HL-60 (cell line): ENCODE data around the gene NOC4L.

Source experiments
- DNase-seq, 2 experiments: peaks; one replicate each; pipeline ENCODE4 v3.0.0-alpha.2; 2010 to 2020; ENCODE audit warnings: low read depth in 1 of 2, low spot score in 1 of 2
- H3K27ac ChIP-seq: fragments of 250-450 bp; sonication (Bioruptor Pico); replicated peaks from 2 replicates; pipeline ENCODE4 v1.5.1; 2020; ENCODE audit warnings: mild to moderate bottlenecking, moderate library complexity
- H3K27me3 ChIP-seq: fragments of 250-450 bp; sonication (Bioruptor Pico); 2 replicates; pipeline ENCODE4 v1.5.1; 2021; ENCODE audit warnings: mild to moderate bottlenecking, moderate library complexity; ENCODE audit not compliant: insufficient read depth, poor library complexity, severe bottlenecking
- H3K4me3 ChIP-seq: replicated peaks from 2 replicates; pipeline ENCODE4 v1.5.1; 2011; ENCODE audit warnings: mild to moderate bottlenecking, control low read depth, low read length; ENCODE audit not compliant: insufficient read depth
- GABPA ChIP-seq: IDR thresholded peaks from 2 replicates; pipeline ENCODE4 v1.6.1; 2012; ENCODE audit warnings: low read depth
- POLR2AphosphoS5 ChIP-seq: IDR thresholded peaks from 2 replicates; pipeline ENCODE4 v1.6.1; 2012; ENCODE audit warnings: low read depth
- SPI1 ChIP-seq: IDR thresholded peaks from 2 replicates; pipeline ENCODE4 v1.6.1; 2012; ENCODE audit warnings: low read depth, mild to moderate bottlenecking, borderline replicate concordance
- TF ChIP-seq, protein P1 (sequence below): IDR thresholded peaks from 2 replicates; pipeline ENCODE4 v1.6.1; 2012; ENCODE audit warnings: low read depth; ENCODE audit not compliant: insufficient replicate concordance
- TF ChIP-seq, protein P2 (sequence below): IDR thresholded peaks from one replicate; pipeline ENCODE4 v1.5.1; 2011; ENCODE audit warnings: low read length, control low read depth, inconsistent platforms; ENCODE audit not compliant: insufficient read depth

NOC4L gene

DNA sequence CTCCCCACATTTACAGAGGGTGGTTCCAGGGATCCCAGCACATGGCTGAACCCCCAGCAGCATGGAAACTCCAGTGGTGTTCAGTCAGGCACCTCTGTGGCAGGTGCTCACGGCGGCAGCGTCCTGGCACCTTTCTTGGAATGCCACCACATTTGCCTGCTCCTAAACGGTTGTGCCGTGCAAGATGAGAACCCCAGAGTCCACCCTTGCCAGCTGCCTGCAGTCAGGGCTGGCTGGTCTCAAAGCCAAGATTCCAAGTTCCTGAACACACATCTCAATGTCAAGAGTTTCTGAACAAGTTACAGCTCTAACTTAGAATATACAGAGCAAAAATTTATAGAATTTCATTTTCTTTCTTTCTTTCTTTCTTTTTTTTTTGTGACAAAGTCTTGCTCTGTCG is 38.8 kb upstream of the NOC4L start:
- no peak overlapping the region for H3K27ac ChIP-seq
- H3K27me3 ChIP-seq: no peaks in the 10 kb centered on the region
- TF ChIP-seq, protein P1, sequence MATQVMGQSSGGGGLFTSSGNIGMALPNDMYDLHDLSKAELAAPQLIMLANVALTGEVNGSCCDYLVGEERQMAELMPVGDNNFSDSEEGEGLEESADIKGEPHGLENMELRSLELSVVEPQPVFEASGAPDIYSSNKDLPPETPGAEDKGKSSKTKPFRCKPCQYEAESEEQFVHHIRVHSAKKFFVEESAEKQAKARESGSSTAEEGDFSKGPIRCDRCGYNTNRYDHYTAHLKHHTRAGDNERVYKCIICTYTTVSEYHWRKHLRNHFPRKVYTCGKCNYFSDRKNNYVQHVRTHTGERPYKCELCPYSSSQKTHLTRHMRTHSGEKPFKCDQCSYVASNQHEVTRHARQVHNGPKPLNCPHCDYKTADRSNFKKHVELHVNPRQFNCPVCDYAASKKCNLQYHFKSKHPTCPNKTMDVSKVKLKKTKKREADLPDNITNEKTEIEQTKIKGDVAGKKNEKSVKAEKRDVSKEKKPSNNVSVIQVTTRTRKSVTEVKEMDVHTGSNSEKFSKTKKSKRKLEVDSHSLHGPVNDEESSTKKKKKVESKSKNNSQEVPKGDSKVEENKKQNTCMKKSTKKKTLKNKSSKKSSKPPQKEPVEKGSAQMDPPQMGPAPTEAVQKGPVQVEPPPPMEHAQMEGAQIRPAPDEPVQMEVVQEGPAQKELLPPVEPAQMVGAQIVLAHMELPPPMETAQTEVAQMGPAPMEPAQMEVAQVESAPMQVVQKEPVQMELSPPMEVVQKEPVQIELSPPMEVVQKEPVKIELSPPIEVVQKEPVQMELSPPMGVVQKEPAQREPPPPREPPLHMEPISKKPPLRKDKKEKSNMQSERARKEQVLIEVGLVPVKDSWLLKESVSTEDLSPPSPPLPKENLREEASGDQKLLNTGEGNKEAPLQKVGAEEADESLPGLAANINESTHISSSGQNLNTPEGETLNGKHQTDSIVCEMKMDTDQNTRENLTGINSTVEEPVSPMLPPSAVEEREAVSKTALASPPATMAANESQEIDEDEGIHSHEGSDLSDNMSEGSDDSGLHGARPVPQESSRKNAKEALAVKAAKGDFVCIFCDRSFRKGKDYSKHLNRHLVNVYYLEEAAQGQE: no peak
- no peak for TF ChIP-seq GABPA
- TF ChIP-seq, protein P2, sequence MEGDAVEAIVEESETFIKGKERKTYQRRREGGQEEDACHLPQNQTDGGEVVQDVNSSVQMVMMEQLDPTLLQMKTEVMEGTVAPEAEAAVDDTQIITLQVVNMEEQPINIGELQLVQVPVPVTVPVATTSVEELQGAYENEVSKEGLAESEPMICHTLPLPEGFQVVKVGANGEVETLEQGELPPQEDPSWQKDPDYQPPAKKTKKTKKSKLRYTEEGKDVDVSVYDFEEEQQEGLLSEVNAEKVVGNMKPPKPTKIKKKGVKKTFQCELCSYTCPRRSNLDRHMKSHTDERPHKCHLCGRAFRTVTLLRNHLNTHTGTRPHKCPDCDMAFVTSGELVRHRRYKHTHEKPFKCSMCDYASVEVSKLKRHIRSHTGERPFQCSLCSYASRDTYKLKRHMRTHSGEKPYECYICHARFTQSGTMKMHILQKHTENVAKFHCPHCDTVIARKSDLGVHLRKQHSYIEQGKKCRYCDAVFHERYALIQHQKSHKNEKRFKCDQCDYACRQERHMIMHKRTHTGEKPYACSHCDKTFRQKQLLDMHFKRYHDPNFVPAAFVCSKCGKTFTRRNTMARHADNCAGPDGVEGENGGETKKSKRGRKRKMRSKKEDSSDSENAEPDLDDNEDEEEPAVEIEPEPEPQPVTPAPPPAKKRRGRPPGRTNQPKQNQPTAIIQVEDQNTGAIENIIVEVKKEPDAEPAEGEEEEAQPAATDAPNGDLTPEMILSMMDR: no peak
- no peak for TF ChIP-seq POLR2AphosphoS5
- TF ChIP-seq SPI1: no peak
- H3K4me3 ChIP-seq: no peak overlapping the region
- no peak for DNase-seq

- Histone ChIP-seq H3K4me3 (no peak overlapping the region), H3K27ac (no peak overlapping the region), H3K27me3 (no peaks in the 10 kb centered on the region)
- no peak for DNase-seq
- TF ChIP-seq SPI1 (no peak), POLR2AphosphoS5 (no peak), GABPA (no peak)
- TF ChIP-seq, protein P2: no peak
- TF ChIP-seq, protein P1: no peak
Observed at GRCh38 chr12:132106921-132107320, 37.3 kb upstream of the NOC4L start.

GRCh38 chr12:132108211-132108832 is 35.9 kb upstream of the NOC4L start:
- TF ChIP-seq SPI1: no peak
- TF ChIP-seq, protein P1: no peak
- TF ChIP-seq, protein P2: no peak
- TF ChIP-seq GABPA: no peak
- TF ChIP-seq POLR2AphosphoS5: no peak
- no peak overlapping the region for H3K4me3 ChIP-seq
- no peak overlapping the region for H3K27ac ChIP-seq
- no peak for DNase-seq
- H3K27me3 ChIP-seq: no peaks in the 10 kb centered on the region
